HL-60 (cell line): ENCODE measurements around the gene CCRL2.

Experiments
- DNase-seq, 2 experiments: peaks; one replicate each; pipeline ENCODE4 v3.0.0-alpha.2; 2010 to 2020; ENCODE audit warnings: low read depth in 1 of 2, low spot score in 1 of 2
- H3K27ac ChIP-seq: fragments of 250-450 bp; sonication (Bioruptor Pico); replicated peaks from 2 replicates; pipeline ENCODE4 v1.5.1; 2020; ENCODE audit warnings: mild to moderate bottlenecking, moderate library complexity
- H3K27me3 ChIP-seq: fragments of 250-450 bp; sonication (Bioruptor Pico); 2 replicates; pipeline ENCODE4 v1.5.1; 2021; ENCODE audit warnings: mild to moderate bottlenecking, moderate library complexity; ENCODE audit not compliant: insufficient read depth, poor library complexity, severe bottlenecking
- H3K4me3 ChIP-seq: replicated peaks from 2 replicates; pipeline ENCODE4 v1.5.1; 2011; ENCODE audit warnings: mild to moderate bottlenecking, control low read depth, low read length; ENCODE audit not compliant: insufficient read depth
- CTCF ChIP-seq: IDR thresholded peaks from one replicate; pipeline ENCODE4 v1.5.1; 2011; ENCODE audit warnings: low read length, control low read depth, inconsistent platforms; ENCODE audit not compliant: insufficient read depth
- GABPA ChIP-seq: IDR thresholded peaks from 2 replicates; pipeline ENCODE4 v1.6.1; 2012; ENCODE audit warnings: low read depth
- POLR2AphosphoS5 ChIP-seq: IDR thresholded peaks from 2 replicates; pipeline ENCODE4 v1.6.1; 2012; ENCODE audit warnings: low read depth
- REST ChIP-seq: IDR thresholded peaks from 2 replicates; pipeline ENCODE4 v1.6.1; 2012; ENCODE audit warnings: low read depth; ENCODE audit not compliant: insufficient replicate concordance
- SPI1 ChIP-seq: IDR thresholded peaks from 2 replicates; pipeline ENCODE4 v1.6.1; 2012; ENCODE audit warnings: low read depth, mild to moderate bottlenecking, borderline replicate concordance

CCRL2 gene

GRCh38 chr3:46416125-46416810 lies 9.2 kb downstream of the CCRL2 start:
- Histone ChIP-seq H3K4me3 (no peak overlapping the region), H3K27ac (no peak overlapping the region), H3K27me3 (no peaks in the 10 kb centered on the region)
- no peak for DNase-seq
- no peak for TF ChIP-seq SPI1
- no peak for TF ChIP-seq CTCF
- no peak for TF ChIP-seq REST
- TF ChIP-seq POLR2AphosphoS5, result no peak
- TF ChIP-seq GABPA, result no peak

- Histone ChIP-seq H3K27me3 (no peaks in the 10 kb centered on the region), H3K4me3 (no peak overlapping the region), H3K27ac (no peak overlapping the region)
- DNase-seq, result no peak
- TF ChIP-seq CTCF (no peak), POLR2AphosphoS5 (no peak), SPI1 (no peak)
These were observed 9.9 kb downstream of the CCRL2 start for GRCh38 chr3:46416811-46417510.

GRCh38 chr3:46417841-46418611 lies 11.0 kb downstream of the CCRL2 start:
- TF ChIP-seq REST (no peak), GABPA (no peak), POLR2AphosphoS5 (no peak), CTCF (no peak), SPI1 (no peak)

More at GRCh38 chr3:46417841-46418611, 11.0 kb downstream of the CCRL2 start:
- H3K27me3 ChIP-seq, result no peaks in the 10 kb centered on the region
- no peak overlapping the region for H3K27ac ChIP-seq
- H3K4me3 ChIP-seq, result no peak overlapping the region
- DNase-seq, result no peak
